ENCODE data around the gene MAGEL2.

Gene MAGEL2

DNA sequence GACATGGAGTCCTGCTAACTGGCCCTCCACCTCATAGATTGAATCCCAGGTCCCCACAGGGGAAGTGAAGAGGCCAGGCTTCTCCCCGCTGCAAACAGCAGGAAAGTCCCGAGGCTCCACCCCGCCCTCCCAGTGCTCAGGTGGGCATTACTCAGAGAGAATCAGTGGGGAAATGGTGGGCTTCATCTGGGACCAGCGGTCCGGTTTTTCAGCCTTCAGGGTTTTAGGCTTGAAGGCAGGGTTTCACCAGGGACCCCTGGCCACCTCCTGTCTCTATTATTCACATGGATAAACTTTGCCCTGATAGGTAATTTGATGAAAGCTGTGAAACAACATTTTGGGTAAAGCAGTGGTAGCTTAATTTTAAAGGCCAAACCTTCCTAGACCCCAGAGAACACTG is 50.9 kb downstream of the MAGEL2 start:
- H2BK5ac ChIP-seq (ENCODE audit: low read depth, low read length, poor library complexity, severe bottlenecking), result no peak overlapping the region
- no peak overlapping the region for H2BK12ac ChIP-seq (ENCODE audit: low read length in 2 of 2)
- DNase-seq, result no peak
- no peak overlapping the region for H2AK5ac ChIP-seq (ENCODE audit: low read length, severe bottlenecking)
- H3K36me3 ChIP-seq (ENCODE audit: control insufficient read depth in 1 of 2, insufficient read depth in 2 of 2, low read depth in 1 of 2, low read length in 2 of 2), result no peaks in the 10 kb centered on the region
- no peak overlapping the region for H3K4ac ChIP-seq (ENCODE audit: low read depth in 1 of 2, low read length in 2 of 2)
- H3K23ac ChIP-seq (ENCODE audit: low read length in 2 of 2), result no peak overlapping the region
- H3K79me1 ChIP-seq (replicated peaks; ENCODE audit: low read length, poor library complexity, severe bottlenecking), result no peaks in the 10 kb centered on the region
- no peaks in the 10 kb centered on the region for H3K4me1 ChIP-seq (ENCODE audit: control insufficient read depth, insufficient read depth, low read depth, low read length)
- no peaks in the 10 kb centered on the region for H3K9me3 ChIP-seq (ENCODE audit: control insufficient read depth, low read length)
- H4K91ac ChIP-seq (ENCODE audit: low read length), result no peak overlapping the region
- H3K27me3 ChIP-seq (ENCODE audit: control insufficient read depth in 1 of 2, insufficient read depth in 1 of 2, low read length in 2 of 2), result no peaks in the 10 kb centered on the region
- H3K27ac ChIP-seq (ENCODE audit: low read length, poor library complexity, severe bottlenecking), result no peak overlapping the region
- H3K14ac ChIP-seq (ENCODE audit: low read length in 2 of 2), result no peak overlapping the region
- H3K9ac ChIP-seq (ENCODE audit: low read length), result no peak overlapping the region
- 51% methylated on average over 5 of the region's 5 CpGs for WGBS
- H2BK120ac ChIP-seq (ENCODE audit: low read depth, low read length), result no peak overlapping the region
- no peak overlapping the region for H4K8ac ChIP-seq (ENCODE audit: low read length)
- no peak overlapping the region for H3K4me2 ChIP-seq (ENCODE audit: low read length, poor library complexity, severe bottlenecking)
- no peak overlapping the region for H3K4me3 ChIP-seq (ENCODE audit: insufficient read depth in 1 of 2, low read depth in 1 of 2, low read length in 2 of 2)
- H3K18ac ChIP-seq (ENCODE audit: low read depth in 1 of 2, low read length in 2 of 2), result no peak overlapping the region
- no peak overlapping the region for H2AFZ ChIP-seq (ENCODE audit: low read depth, low read length)
- no peak overlapping the region for H2BK15ac ChIP-seq (ENCODE audit: low read depth, poor library complexity, severe bottlenecking)

DNA sequence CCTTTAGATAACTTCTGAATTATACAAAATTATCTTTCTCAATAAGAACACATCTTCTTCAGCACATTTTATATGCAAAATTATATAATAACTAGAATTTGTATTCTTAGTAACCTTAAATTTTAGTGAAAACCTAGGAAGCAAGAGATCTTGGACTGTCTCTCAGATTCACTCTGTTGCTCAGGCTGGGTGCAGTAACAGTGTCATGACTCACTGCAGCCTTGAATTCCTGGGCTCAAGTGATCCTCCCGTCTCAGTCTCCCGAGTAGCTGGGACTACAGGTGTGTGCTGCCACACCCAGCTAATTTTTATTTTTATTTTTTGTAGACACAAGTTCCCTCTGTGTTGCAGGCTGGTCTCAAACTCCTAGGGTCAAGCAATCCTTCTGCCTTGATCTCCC is 52.3 kb downstream of the MAGEL2 start:
- Histone ChIP-seq H3K36me3 (ENCODE audit: control insufficient read depth in 1 of 2, insufficient read depth in 2 of 2, low read depth in 1 of 2, low read length in 2 of 2) (no peaks in the 10 kb centered on the region), H3K18ac (ENCODE audit: low read depth in 1 of 2, low read length in 2 of 2) (no peak overlapping the region)

DNA sequence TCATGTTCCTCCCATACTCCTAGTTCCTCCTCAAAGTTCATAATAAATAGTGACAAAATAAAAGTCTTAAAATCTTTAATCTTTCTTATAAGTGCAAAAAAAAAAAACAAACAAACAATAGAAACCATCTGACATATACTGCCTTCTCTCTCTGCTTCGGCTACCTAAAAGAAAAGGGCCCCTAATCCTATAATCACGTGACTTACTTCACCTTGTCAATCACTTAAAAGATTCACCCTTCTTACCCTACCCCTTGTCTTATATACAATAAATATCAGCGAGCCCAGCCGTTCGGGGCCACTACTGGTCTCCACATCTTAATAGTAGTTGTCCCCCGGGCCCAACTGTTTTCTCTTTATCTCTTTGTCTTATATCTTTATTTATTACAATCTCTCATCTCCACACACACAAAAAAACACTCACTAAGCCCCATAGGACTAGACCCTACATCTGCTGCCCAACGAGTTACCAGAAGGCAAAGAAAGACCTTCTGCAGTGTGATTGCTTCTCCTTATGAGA is 53.4 kb downstream of the MAGEL2 start:
- no peak for DNase-seq
- WGBS, result 69% methylated on average over 7 of the region's 7 CpGs

More for the DNA sequence above, 52.3 kb downstream of the MAGEL2 start:
- Histone ChIP-seq H3K4me2 (ENCODE audit: low read length, poor library complexity, severe bottlenecking) (no peak overlapping the region), H4K91ac (ENCODE audit: low read length) (no peak overlapping the region), H2AFZ (ENCODE audit: low read depth, low read length) (no peak overlapping the region), H2AK5ac (ENCODE audit: low read length, severe bottlenecking) (no peak overlapping the region), H3K4me1 (ENCODE audit: control insufficient read depth, insufficient read depth, low read depth, low read length) (no peaks in the 10 kb centered on the region), H3K9ac (ENCODE audit: low read length) (no peak overlapping the region), H3K14ac (ENCODE audit: low read length in 2 of 2) (no peak overlapping the region), H3K27ac (ENCODE audit: low read length, poor library complexity, severe bottlenecking) (no peak overlapping the region), H3K27me3 (ENCODE audit: control insufficient read depth in 1 of 2, insufficient read depth in 1 of 2, low read length in 2 of 2) (no peaks in the 10 kb centered on the region), H2BK12ac (ENCODE audit: low read length in 2 of 2) (no peak overlapping the region), H3K23ac (ENCODE audit: low read length in 2 of 2) (no peak overlapping the region), H3K4ac (ENCODE audit: low read depth in 1 of 2, low read length in 2 of 2) (no peak overlapping the region), H4K8ac (ENCODE audit: low read length) (no peak overlapping the region), H3K79me1 (replicated peaks; ENCODE audit: low read length, poor library complexity, severe bottlenecking) (no peaks in the 10 kb centered on the region), H2BK120ac (ENCODE audit: low read depth, low read length) (no peak overlapping the region), H3K4me3 (ENCODE audit: insufficient read depth in 1 of 2, low read depth in 1 of 2, low read length in 2 of 2) (no peak overlapping the region), H3K9me3 (ENCODE audit: control insufficient read depth, low read length) (no peaks in the 10 kb centered on the region), H2BK5ac (ENCODE audit: low read depth, low read length, poor library complexity, severe bottlenecking) (no peak overlapping the region), H2BK15ac (ENCODE audit: low read depth, poor library complexity, severe bottlenecking) (no peak overlapping the region)
- no peak for DNase-seq
- WGBS, result 69% methylated on average over 2 of the region's 2 CpGs

More for the DNA sequence above, 53.4 kb downstream of the MAGEL2 start:
- no peak overlapping the region for H3K23ac ChIP-seq (ENCODE audit: low read length in 2 of 2)
- H3K14ac ChIP-seq (ENCODE audit: low read length in 2 of 2), result no peak overlapping the region
- H3K4me1 ChIP-seq (ENCODE audit: control insufficient read depth, insufficient read depth, low read depth, low read length), result no peaks in the 10 kb centered on the region
- no peak overlapping the region for H2AFZ ChIP-seq (ENCODE audit: low read depth, low read length)
- H3K4me2 ChIP-seq (ENCODE audit: low read length, poor library complexity, severe bottlenecking), result no peak overlapping the region
- H3K4me3 ChIP-seq (ENCODE audit: insufficient read depth in 1 of 2, low read depth in 1 of 2, low read length in 2 of 2), result no peak overlapping the region
- no peaks in the 10 kb centered on the region for H3K36me3 ChIP-seq (ENCODE audit: control insufficient read depth in 1 of 2, insufficient read depth in 2 of 2, low read depth in 1 of 2, low read length in 2 of 2)
- no peaks in the 10 kb centered on the region for H3K9me3 ChIP-seq (ENCODE audit: control insufficient read depth, low read length)
- H3K18ac ChIP-seq (ENCODE audit: low read depth in 1 of 2, low read length in 2 of 2), result no peak overlapping the region
- H4K91ac ChIP-seq (ENCODE audit: low read length), result no peak overlapping the region
- H2BK120ac ChIP-seq (ENCODE audit: low read depth, low read length), result no peak overlapping the region
- H3K27me3 ChIP-seq (ENCODE audit: control insufficient read depth in 1 of 2, insufficient read depth in 1 of 2, low read length in 2 of 2), result no peaks in the 10 kb centered on the region
- no peaks in the 10 kb centered on the region for H3K79me1 ChIP-seq (replicated peaks; ENCODE audit: low read length, poor library complexity, severe bottlenecking)
- no peak overlapping the region for H3K4ac ChIP-seq (ENCODE audit: low read depth in 1 of 2, low read length in 2 of 2)
- no peak overlapping the region for H3K9ac ChIP-seq (ENCODE audit: low read length)
- H4K8ac ChIP-seq (ENCODE audit: low read length), result no peak overlapping the region
- no peak overlapping the region for H2BK12ac ChIP-seq (ENCODE audit: low read length in 2 of 2)
- no peak overlapping the region for H3K27ac ChIP-seq (ENCODE audit: low read length, poor library complexity, severe bottlenecking)
- no peak overlapping the region for H2BK5ac ChIP-seq (ENCODE audit: low read depth, low read length, poor library complexity, severe bottlenecking)
- no peak overlapping the region for H2AK5ac ChIP-seq (ENCODE audit: low read length, severe bottlenecking)
- no peak overlapping the region for H2BK15ac ChIP-seq (ENCODE audit: low read depth, poor library complexity, severe bottlenecking)
